Hepatocyte (in vitro differentiated cells): ENCODE measurements around the gene FAM236B. TPM values are rescaled to one million over a fixed set of nuclear protein-coding genes. Genes with fewer than 3 reads are reported as not detected.

Source experiments
- polyA plus RNA-seq: library from polyadenylated mRNA; unstranded; fragments of >200 nt; fragmentation: Nextera tagmentation; extraction: Ambion mirVana; gene quantifications from 2 replicates; pipeline ENCODE4 v1.2.1, GENCODE V29; 2016
- small RNA-seq: library from RNA; depleted of rRNA; stranded (forward); fragments of <200 nt; gene quantifications from one replicate; pipeline ENCODE3, GENCODE V24; 2014
- total RNA-seq: library from RNA; depleted of rRNA; stranded (reverse); fragments of >200 nt; gene quantifications from 2 replicates; pipeline ENCODE4 v1.2.3, GENCODE V29; 2014

FAM236B gene
- total and polyA plus RNA-seq, 2 experiments from 2014 or later: not detected

Small RNAs within 50 kb of the gene (small RNA-seq; reads per million reads assigned to genes)
- gene RNU1-112P: not detected

Other genes with a start within 250 kb of the FAM236B start
- 26.9 and 29.4 TPM in 2 replicates for gene HDAC8, start 209.8 kb downstream of the FAM236B start, total RNA-seq
- 27.4 and 29.5 TPM in 2 replicates for gene HDAC8, start 209.8 kb downstream of the FAM236B start, polyA plus RNA-seq
- 6.3 and 6.7 TPM in 2 replicates for gene PHKA1, start 68.4 kb downstream of the FAM236B start, total RNA-seq
- gene PHKA1, start 68.4 kb downstream of the FAM236B start, polyA plus RNA-seq: 2.7 and 4.4 TPM in 2 replicates
- 0.16 and 3.0 TPM in 2 replicates for gene DMRTC1B, start 5.8 kb downstream of the FAM236B start, total RNA-seq
- gene DMRTC1B, start 5.8 kb downstream of the FAM236B start, polyA plus RNA-seq: 2.4 and 3.0 TPM in 2 replicates
- gene FAM236D, start 25.6 kb upstream of the FAM236B start, total RNA-seq: not detected in 2 replicates
- gene FAM236D, start 25.6 kb upstream of the FAM236B start, polyA plus RNA-seq: not detected in 2 replicates
- gene FAM236C, start 130.0 kb upstream of the FAM236B start, total RNA-seq: not detected in 2 replicates
- gene FAM236C, start 130.0 kb upstream of the FAM236B start, polyA plus RNA-seq: not detected in 2 replicates
- gene FAM236A, start 155.5 kb upstream of the FAM236B start, total RNA-seq: not detected in 2 replicates
- gene FAM236A, start 155.5 kb upstream of the FAM236B start, polyA plus RNA-seq: not detected in 2 replicates
- gene DMRTC1, start 161.2 kb upstream of the FAM236B start, total RNA-seq: not detected in 2 replicates
- 0.45 and 0.51 TPM in 2 replicates for gene DMRTC1, start 161.2 kb upstream of the FAM236B start, polyA plus RNA-seq
- gene PABPC1L2B, start 220.3 kb upstream of the FAM236B start, total RNA-seq: not detected in 2 replicates
- not detected in 2 replicates for gene PABPC1L2B, start 220.3 kb upstream of the FAM236B start, polyA plus RNA-seq